HAP-1 (cell line): ENCODE results near the gene INHBB.
"Not testable (repeated sequence)": the region's sequence is repeated elsewhere in the genome, so short reads cannot be mapped to it uniquely, and the experiment has no call there.

Source experiments
- DNase-seq, 2 experiments: peaks; one replicate each; pipeline ENCODE4 v3.0.0-alpha.2; 2016 to 2020; ENCODE audit warnings: low spot score in 2 of 2
- H3K27me3 ChIP-seq: fragments of 250-450 bp; sonication (Bioruptor Pico); 2 replicates; pipeline ENCODE4 v1.5.1; 2020; ENCODE audit warnings: low read depth, mild to moderate bottlenecking, moderate library complexity
- H3K36me3 ChIP-seq: fragments of 250-450 bp; sonication (Bioruptor Pico); replicated peaks from 2 replicates; pipeline ENCODE4 v1.5.1; 2020; ENCODE audit warnings: mild to moderate bottlenecking
- H3K4me1 ChIP-seq: fragments of 250-450 bp; sonication (Bioruptor Pico); 2 replicates; pipeline ENCODE4 v1.5.1; 2020; ENCODE audit warnings: mild to moderate bottlenecking
- H3K4me3 ChIP-seq: fragments of 250-450 bp; sonication (Bioruptor Pico); 2 replicates; pipeline ENCODE4 v1.5.1; 2020; ENCODE audit warnings: mild to moderate bottlenecking, moderate library complexity
- H3K9me3 ChIP-seq: fragments of 250-450 bp; sonication (Bioruptor Pico); 2 replicates; pipeline ENCODE4 v1.5.1; 2020; ENCODE audit warnings: mild to moderate bottlenecking, moderate library complexity
- in situ Hi-C: fragments of 300-500 bp; cut with MboI; formaldehyde crosslinking; loops from 3 replicates; pipeline ENCODE4 v1.14.3; 2020; ENCODE audit warnings: low sequenced_read_pairs, inconsistent platforms, mixed read lengths

The INHBB gene

DNA sequence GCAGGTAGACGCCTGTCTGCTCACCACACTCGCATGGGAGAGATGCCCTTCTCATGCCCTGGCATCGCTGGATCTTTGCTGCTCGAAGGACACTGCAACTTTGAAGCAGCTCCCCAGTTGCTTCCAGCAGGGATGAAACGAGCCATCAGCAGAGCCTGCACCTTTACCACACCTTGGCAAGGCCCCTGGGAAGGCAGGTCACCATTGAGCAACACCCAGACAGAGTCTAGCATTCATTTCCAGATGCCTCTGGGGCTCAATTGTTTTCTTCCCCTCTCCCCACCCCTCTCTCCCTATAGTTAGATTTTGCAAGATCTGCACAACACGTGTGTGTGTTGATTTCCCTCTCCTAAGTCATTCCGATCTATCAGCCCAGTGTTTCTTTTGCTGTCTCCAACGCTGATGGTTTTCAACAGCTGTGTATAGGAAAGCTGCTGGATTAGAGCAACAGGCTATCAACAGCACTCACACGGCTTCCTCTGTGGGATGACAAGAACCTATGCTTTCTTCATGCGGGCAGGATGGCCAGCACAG, 25.6 kb upstream of the INHBB start:
- Histone ChIP-seq H3K27me3 (no peaks in the 10 kb centered on the region), H3K36me3 (no peaks in the 10 kb centered on the region), H3K4me1 (no peaks in the 10 kb centered on the region), H3K9me3 (no peaks in the 10 kb centered on the region), H3K4me3 (no peak overlapping the region)
- DNase-seq: no peak
- in situ Hi-C loops: no loop called here

DNA sequence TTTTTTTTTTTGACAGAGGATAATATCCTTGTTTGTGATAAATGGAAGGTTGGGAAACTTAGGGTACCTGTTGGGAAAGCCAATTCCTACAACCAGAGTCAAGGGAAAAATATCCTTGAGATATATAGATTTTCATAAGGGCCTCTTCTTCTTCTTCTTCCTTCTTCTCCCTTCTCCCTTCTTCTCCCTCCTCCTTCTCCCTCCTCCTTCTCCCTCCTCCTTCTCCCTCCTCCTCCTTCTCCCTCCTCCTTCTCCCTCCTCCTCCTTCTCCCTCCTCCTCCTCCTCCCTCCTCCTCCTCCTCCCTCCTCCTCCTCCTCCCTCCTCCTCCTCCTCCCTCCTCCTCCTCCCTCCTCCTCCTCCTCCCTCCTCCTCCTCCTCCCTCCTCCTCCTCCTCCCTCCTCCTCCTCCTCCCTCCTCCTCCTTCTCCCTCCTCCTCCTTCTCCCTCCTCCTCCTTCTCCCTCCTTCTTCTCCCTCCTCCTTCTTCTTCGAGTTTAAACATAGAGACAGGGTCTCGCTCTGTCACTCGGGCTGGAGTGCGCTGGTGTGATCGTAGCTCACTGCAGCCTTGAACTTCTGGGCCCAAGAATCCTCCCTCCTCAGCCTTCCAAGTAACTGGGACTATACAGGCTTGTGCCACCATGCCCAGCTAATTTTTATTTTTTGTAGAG, 24.9 kb upstream of the INHBB start:
- in situ Hi-C loops, H3K36me3 ChIP-seq, H3K4me1 ChIP-seq, H3K4me3 ChIP-seq, DNase-seq, H3K27me3 ChIP-seq, H3K9me3 ChIP-seq: not testable (repeated sequence)

DNA sequence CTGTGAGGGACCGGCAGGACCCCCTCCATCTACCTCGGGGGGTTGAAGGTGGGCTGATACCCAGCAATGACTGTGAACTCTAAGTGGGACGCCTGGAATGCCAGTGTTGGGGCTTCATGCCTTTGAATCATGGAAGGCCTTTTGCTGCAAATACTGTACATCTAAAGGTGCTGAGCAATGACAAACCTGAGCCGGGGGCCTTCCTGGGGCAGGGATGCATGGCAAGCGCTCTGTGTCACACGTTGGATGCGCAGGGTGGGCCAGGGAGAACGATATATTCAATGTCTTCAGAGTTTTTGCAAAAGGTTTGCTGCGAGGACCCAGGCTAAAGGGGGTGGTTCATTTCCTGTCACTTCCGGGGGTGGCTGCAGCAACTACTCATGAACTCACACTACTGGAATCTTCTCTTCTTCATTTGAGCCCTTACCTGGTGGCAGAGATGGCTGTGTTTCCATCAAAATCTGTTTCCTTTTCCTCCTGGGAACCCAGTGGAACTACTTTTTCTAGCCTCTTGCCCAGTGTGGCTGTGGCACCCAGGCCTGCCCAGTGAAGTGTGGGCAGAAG, 24.1 kb upstream of the INHBB start:
- in situ Hi-C loops: no loop called here
- Histone ChIP-seq H3K4me1 (no peaks in the 10 kb centered on the region), H3K27me3 (no peaks in the 10 kb centered on the region; the same call in 1 of the 2 replicates), H3K9me3 (no peaks in the 10 kb centered on the region), H3K4me3 (no peak overlapping the region), H3K36me3 (no peaks in the 10 kb centered on the region)
- DNase-seq: no peak

DNA sequence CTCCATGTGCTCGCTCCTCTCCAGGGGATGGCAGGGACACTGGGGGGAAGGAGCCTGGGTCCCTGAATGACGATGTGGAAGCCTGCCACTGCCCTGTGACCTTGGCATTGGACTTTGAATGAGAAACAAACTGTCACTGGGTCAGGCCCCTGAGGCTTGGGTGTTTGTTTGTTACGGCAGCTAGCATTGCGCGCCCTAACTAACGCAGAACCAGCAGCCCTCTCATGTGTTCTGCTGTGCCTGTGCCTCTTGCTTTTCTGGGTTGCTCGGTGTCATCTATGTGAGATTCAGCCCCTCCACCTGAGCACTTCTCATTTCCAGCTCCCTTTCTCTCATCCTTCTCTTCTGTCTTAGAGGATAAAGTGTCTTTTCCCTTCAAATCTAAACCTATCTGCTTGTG, 23.6 kb upstream of the INHBB start:
- in situ Hi-C loops: no loop called here
- H3K4me1 ChIP-seq: no peaks in the 10 kb centered on the region
- H3K9me3 ChIP-seq: no peaks in the 10 kb centered on the region
- H3K36me3 ChIP-seq: no peaks in the 10 kb centered on the region
- H3K4me3 ChIP-seq: no peak overlapping the region
- DNase-seq: no peak
- H3K27me3 ChIP-seq: no peaks in the 10 kb centered on the region; the same call in 1 of the 2 replicates

DNA sequence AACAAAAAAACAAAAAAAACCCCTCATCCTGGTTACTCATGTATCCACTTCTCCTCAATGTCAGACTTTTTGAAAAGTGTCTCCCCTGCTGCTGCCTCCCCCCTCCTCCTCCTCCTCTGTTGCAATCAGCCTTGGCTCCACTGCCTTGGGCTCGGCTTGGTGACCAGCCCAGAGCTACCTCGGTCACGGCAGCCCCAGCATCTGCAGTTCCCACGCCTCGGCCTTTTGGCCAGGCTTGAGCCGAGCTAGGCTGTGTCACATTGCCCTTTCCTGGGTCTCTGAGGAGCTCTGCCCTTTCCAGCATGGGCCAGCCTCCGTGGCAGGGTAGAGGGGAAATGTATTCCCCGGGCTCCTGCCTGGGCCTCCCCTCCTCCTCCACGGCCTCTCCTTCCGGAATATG, 22.7 kb upstream of the INHBB start:
- Histone ChIP-seq H3K27me3 (no peaks in the 10 kb centered on the region; the same call in 1 of the 2 replicates), H3K9me3 (no peaks in the 10 kb centered on the region), H3K4me3 (no peak overlapping the region), H3K4me1 (no peaks in the 10 kb centered on the region), H3K36me3 (no peaks in the 10 kb centered on the region)
- DNase-seq: no peak
- in situ Hi-C loops: no loop called here

DNA sequence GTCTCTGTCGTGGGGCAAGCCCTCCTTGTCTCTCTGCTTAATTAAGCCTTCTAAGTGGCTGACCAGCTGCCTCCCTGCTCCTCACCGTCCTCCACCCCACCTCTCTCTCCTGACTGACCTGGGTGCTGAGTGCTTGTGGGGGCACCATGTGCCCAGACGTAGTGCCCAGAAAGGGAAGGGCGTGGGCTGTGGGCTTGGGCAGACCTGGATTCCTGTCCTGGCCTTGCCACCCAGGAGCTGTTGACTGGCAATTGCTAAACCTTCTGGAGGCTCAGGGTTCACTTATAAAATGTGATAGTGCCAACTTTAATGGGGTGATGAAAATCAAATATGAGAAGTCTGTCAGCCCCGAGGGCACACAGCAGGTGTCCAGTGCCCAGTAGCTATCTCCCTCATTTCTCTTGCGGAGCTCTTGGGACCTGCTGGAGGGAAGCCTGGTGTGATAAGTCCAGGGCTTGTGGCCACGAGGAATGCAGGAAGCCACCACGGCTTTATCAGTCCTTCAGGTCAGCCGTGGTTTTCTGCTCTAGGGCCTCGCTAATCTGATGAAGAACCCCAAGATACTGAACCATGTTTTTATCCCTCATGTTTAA, 22.0 kb upstream of the INHBB start:
- Histone ChIP-seq H3K27me3 (no peaks in the 10 kb centered on the region; the same call in 1 of the 2 replicates), H3K36me3 (no peaks in the 10 kb centered on the region), H3K4me1 (no peaks in the 10 kb centered on the region), H3K9me3 (no peaks in the 10 kb centered on the region), H3K4me3 (no peak overlapping the region)
- in situ Hi-C loops: no loop called here
- DNase-seq: no peak

DNA sequence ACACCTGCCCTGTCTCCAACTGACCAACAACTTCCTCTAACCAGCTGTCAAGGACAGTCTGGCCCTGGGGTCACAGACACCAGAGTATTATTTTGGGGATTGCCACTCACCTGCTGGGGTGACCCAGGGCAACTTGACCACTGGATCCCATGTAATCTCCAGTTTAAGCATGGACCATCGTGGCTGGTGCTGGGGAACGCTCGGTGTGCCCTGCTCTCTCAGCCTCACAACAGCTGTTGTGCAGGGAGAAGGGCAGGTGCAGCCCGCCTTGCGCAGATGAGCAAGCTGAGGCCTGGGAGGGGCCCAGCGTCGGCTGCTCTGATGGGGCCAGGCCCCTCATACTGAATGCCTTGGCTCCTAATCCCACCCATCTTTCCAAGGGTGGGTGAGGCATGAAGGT, 21.0 kb upstream of the INHBB start:
- in situ Hi-C loops: no loop called here
- H3K4me3 ChIP-seq: no peak overlapping the region
- H3K4me1 ChIP-seq: no peaks in the 10 kb centered on the region
- H3K9me3 ChIP-seq: no peaks in the 10 kb centered on the region
- DNase-seq: no peak
- no peaks in the 10 kb centered on the region for H3K36me3 ChIP-seq
- H3K27me3 ChIP-seq: no peaks in the 10 kb centered on the region; the same call in 1 of the 2 replicates

DNA sequence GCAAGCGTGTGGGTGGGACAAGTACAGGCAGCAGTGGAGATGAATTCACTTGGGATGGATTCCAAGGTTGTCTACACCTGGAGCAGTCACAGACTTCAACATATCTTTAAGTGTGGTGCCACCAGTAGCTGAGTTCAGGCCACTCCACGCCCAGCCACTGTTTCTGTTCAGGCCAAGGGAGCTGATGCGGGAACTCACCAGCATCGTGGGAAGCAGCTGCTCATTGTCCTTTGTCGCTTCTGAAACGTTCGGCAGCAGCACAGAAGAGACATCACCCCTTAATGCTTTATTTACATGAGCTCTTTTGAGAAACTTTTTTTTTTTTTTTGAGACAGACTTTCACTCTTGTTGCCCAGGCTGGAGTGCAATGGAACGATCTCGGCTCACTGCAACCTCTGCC, 19.9 kb upstream of the INHBB start:
- no peaks in the 10 kb centered on the region; the same call in 1 of the 2 replicates for H3K27me3 ChIP-seq
- in situ Hi-C loops: no loop called here
- H3K4me1 ChIP-seq: no peaks in the 10 kb centered on the region

DNA sequence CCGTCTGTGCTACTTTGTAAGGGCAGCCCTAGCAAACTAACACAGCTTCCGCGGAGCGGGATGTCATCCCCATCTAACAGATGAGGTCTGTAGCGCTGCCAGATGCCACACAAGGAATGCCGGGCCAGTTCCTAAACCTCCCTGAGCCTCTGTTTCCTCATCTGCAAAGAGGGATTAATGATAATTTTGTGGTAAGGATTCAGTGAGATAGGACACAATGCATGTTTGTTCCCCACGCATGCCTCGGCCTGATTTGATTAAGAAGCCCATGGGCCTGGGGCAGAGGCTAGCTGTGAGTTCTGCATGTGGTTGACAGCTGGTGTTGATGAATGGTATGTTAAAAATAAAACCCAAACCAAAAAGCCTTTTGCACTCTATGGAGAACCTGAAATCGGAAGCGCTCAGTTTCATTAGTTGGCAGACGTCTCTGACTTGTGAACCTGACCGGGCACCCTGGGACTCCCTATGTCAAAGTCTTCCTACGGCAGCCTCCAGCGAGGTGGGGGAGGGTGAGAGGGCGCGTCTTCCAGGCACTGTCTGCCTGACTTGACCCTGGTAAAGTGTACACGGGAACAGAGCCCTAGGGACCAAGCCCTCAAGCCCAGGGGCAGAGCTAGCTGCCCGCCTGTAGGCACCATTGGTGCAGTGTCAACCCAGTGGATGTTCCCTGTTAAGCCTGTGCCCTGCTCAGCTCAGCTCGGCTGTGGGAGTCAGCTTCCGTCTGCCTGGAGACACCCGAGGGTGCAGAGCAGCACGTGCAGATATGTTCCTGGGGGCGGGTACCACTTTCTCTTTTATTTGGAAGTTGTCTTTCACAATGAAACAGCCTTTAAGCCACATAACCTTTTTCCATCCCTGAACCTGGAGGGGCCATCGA, 14.8 kb upstream of the INHBB start:
- in situ Hi-C loops: no loop called here
- Histone ChIP-seq H3K9me3 (no peaks in the 10 kb centered on the region), H3K4me3 (no peak overlapping the region), H3K27me3 (no peaks in the 10 kb centered on the region; the same call in 1 of the 2 replicates), H3K4me1 (no peaks in the 10 kb centered on the region), H3K36me3 (no peaks in the 10 kb centered on the region)
- DNase-seq: no peak

More for the DNA sequence above, 19.9 kb upstream of the INHBB start:
- no peak for DNase-seq
- Histone ChIP-seq H3K4me3 (no peak overlapping the region), H3K9me3 (no peaks in the 10 kb centered on the region), H3K36me3 (no peaks in the 10 kb centered on the region)

DNA sequence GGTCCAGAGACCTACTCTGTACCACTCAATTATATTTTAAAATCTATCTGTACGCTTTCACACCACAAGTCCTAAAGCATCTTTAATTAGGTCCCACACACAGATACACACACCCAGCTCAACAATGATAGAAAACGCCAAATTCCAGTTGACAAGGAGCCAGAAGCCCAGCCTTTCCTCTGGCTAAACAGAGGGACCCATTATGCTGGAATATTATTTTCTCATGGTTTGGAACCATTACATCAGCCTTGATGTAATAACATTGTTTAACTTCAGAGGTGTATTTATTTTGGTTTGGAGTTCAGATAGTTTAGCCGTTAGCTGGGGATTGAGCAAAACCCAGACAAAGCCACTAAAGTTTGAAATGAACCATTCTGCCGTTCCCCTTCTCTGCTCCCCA, 14.0 kb upstream of the INHBB start:
- H3K27me3 ChIP-seq: no peaks in the 10 kb centered on the region; the same call in 1 of the 2 replicates
- no peak overlapping the region for H3K4me3 ChIP-seq
- DNase-seq: no peak
- H3K36me3 ChIP-seq: no peaks in the 10 kb centered on the region
- H3K9me3 ChIP-seq: no peaks in the 10 kb centered on the region
- no peaks in the 10 kb centered on the region for H3K4me1 ChIP-seq
- in situ Hi-C loops: no loop called here

DNA sequence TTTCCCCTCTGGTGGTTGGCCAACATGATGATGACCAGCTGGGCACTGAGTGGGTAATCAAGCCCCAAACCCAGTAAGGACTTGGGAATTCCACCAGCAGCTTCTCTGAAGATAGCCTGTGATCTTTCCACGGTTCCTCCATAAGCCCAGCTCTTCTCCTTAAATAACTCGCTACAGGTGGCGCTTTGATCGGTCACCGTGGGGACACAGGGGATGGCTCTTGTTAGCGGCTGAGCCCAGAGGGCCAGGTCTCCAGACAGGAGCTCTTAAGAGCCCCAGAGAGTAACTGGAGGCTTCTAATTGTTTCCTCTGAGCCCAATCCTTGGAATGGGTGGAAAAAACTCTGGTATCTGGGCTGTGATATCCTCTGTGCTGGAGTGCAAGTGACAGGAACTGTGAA, 13.6 kb upstream of the INHBB start:
- H3K4me3 ChIP-seq: no peak overlapping the region
- H3K4me1 ChIP-seq: no peaks in the 10 kb centered on the region
- DNase-seq: no peak
- no peaks in the 10 kb centered on the region for H3K9me3 ChIP-seq
- H3K27me3 ChIP-seq: no peaks in the 10 kb centered on the region
- H3K36me3 ChIP-seq: no peaks in the 10 kb centered on the region
- in situ Hi-C loops: no loop called here

DNA sequence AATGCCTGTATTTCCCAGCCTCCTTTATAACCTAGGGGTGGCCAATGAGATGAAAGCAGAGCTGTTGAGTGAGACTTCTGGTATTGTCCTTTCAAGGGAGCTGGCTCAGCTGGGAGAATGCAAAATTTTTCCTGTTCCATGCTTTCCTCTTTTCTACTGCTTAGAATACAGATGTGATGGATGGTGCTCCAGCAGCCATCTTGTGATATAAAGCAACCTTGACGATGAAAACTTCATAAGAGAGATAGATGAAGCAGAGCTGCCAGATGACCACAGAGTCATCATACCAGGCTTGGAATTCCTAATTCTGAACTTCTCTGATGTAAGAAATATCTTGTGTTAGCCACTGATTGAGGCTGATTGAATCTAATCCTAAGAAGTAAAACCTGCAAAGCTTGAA, 11.9 kb upstream of the INHBB start:
- Histone ChIP-seq H3K4me1 (no peaks in the 10 kb centered on the region), H3K9me3 (no peaks in the 10 kb centered on the region), H3K36me3 (no peaks in the 10 kb centered on the region), H3K27me3 (no peaks in the 10 kb centered on the region; the same call in 1 of the 2 replicates), H3K4me3 (no peak overlapping the region)
- DNase-seq: no peak
- in situ Hi-C loops: no loop called here

DNA sequence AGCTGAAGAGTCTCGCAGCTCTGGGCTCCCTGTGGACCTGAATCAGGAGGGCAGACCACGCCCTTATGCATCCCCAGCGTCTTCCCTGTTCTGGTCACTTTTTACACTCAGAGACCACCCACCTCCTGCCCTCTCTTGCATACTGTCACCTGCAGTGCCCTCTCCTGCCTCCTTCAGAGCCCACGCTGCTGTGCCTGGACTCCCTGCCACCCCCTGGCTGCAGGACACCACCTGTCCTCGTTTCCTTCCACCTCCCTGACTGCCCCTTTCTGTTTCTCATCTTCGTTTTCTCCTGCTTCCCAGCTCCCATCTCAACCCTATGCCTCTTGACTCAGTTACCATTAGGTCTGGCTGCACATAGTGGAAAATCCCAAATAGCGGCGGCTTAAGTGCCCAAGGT, 9.2 kb upstream of the INHBB start:
- DNase-seq: no peak
- Histone ChIP-seq H3K27me3 (no peaks in the 10 kb centered on the region; the same call in 1 of the 2 replicates), H3K4me3 (no peak overlapping the region), H3K36me3 (no peaks in the 10 kb centered on the region), H3K4me1 (no peaks in the 10 kb centered on the region), H3K9me3 (no peaks in the 10 kb centered on the region)
- in situ Hi-C loops: no loop called here
